Mesendoderm (in vitro differentiated cells): ENCODE results near the gene ACBD6.

Source experiments
- DNase-seq: peaks from one replicate; pipeline ENCODE4 v3.0.0; 2013
- H2AK5ac ChIP-seq: 2 replicates; pipeline ENCODE4 v1.6.1; 2013; ENCODE audit warnings: low read length, inconsistent platforms
- H2BK120ac ChIP-seq: 2 replicates; pipeline ENCODE4 v1.6.1; 2013; ENCODE audit warnings: low read depth, mild to moderate bottlenecking, low read length, moderate library complexity, mixed read lengths
- H2BK15ac ChIP-seq: replicated peaks from 2 replicates; pipeline ENCODE4 v1.6.1; 2013; ENCODE audit warnings: low read depth, mild to moderate bottlenecking, moderate library complexity
- H2BK5ac ChIP-seq: 2 replicates; pipeline ENCODE4 v1.6.1; 2013; ENCODE audit warnings: low read length, inconsistent platforms
- H3K18ac ChIP-seq: 2 replicates; pipeline ENCODE4 v1.6.1; 2013; ENCODE audit warnings: mild to moderate bottlenecking, low read length, mixed read lengths
- H3K23ac ChIP-seq: one replicate; pipeline ENCODE4 v1.6.1; 2013; ENCODE audit warnings: low read length
- H3K27ac ChIP-seq: 2 replicates; pipeline ENCODE4 v1.5.1; 2013; ENCODE audit warnings: low read depth, mild to moderate bottlenecking, inconsistent platforms, low read length, moderate library complexity
- H3K27me3 ChIP-seq: 2 replicates; pipeline ENCODE4 v1.6.1; 2013; ENCODE audit warnings: low read length, control low read depth, mild to moderate bottlenecking, inconsistent platforms; ENCODE audit not compliant: insufficient read depth, poor library complexity
- H3K36me3 ChIP-seq: 2 replicates; pipeline ENCODE4 v1.6.1; 2013; ENCODE audit warnings: low read length, inconsistent platforms; ENCODE audit not compliant: control insufficient read depth, insufficient read depth
- H3K4ac ChIP-seq: one replicate; pipeline ENCODE4 v1.6.1; 2013; ENCODE audit warnings: low read depth, mild to moderate bottlenecking, low read length, moderate library complexity
- H3K4me1 ChIP-seq: 2 replicates; pipeline ENCODE4 v1.6.1; 2013; ENCODE audit warnings: low read depth, low read length, inconsistent platforms; ENCODE audit not compliant: control insufficient read depth
- H3K4me2 ChIP-seq: 2 replicates; pipeline ENCODE4 v1.6.1; 2013; ENCODE audit warnings: low read length
- H3K4me3 ChIP-seq: 2 replicates; pipeline ENCODE4 v1.5.1; 2013; ENCODE audit warnings: mild to moderate bottlenecking, low read length
- H3K56ac ChIP-seq: one replicate; pipeline ENCODE4 v1.6.1; 2013; ENCODE audit warnings: low read length
- H3K79me1 ChIP-seq: 2 replicates; pipeline ENCODE4 v1.6.1; 2013; ENCODE audit warnings: low read length, inconsistent platforms
- H3K79me2 ChIP-seq: 2 replicates; pipeline ENCODE4 v1.6.1; 2013; ENCODE audit warnings: mild to moderate bottlenecking, low read length; ENCODE audit not compliant: control insufficient read depth, insufficient read depth
- H3K9ac ChIP-seq: 2 replicates; pipeline ENCODE4 v1.6.1; 2013; ENCODE audit warnings: low read length, inconsistent platforms
- H4K5ac ChIP-seq: one replicate; pipeline ENCODE4 v1.6.1; 2013; ENCODE audit warnings: low read length
- H4K8ac ChIP-seq: one replicate; pipeline ENCODE4 v1.6.1; 2013; ENCODE audit warnings: low read depth, mild to moderate bottlenecking, control low read depth, low read length, moderate library complexity
- WGBS: extraction: QIAGEN DNeasy Blood & Tissue Kit; methylation state at CpG from one replicate; pipeline ENCODE4 v1.1.7; 2013; ENCODE audit warnings: low lambda C conversion rate, missing lambda C conversion rate; ENCODE audit not compliant: insufficient coverage; ENCODE audit errors: extremely low coverage; 5-methylcytosine and 5-hydroxymethylcytosine counted together

Gene ACBD6

DNA sequence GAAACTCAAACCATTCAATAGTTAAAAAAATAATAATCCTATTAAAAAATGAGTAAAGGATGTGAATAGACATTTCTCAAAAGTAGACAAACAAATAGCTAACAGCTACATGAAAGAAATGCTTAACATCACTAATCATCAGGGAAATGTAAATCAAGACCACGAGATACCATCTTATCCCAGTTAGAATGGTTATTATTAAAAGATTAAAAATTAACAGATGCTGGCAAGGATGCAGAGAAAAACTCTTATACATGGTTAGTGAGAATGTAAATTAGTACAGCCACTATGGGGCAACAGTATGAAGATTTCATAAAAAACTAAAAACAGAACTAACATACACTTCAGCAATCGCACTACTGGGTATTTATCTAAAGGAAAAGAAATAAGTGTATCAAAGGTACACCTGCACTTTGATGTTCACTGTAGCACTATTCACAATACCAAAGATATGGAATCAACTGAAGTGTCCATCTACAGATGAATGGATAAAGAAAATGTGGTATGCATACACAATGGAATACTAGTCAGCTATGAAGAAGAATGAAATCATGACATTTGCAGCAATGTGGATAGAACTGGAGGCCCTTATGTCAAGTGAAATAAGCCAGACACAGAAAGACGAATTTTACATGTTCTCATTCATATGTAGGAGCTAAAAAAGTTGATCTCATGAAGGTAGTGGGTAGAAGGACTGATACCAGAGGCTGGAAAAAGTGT lies 117.9 kb downstream of the ACBD6 start:
- no CpG with 5 or more reads among the region's 3 CpGs for WGBS
- H3K36me3 ChIP-seq = no peaks in the 10 kb centered on the region
- no peak overlapping the region for H4K8ac ChIP-seq

DNA sequence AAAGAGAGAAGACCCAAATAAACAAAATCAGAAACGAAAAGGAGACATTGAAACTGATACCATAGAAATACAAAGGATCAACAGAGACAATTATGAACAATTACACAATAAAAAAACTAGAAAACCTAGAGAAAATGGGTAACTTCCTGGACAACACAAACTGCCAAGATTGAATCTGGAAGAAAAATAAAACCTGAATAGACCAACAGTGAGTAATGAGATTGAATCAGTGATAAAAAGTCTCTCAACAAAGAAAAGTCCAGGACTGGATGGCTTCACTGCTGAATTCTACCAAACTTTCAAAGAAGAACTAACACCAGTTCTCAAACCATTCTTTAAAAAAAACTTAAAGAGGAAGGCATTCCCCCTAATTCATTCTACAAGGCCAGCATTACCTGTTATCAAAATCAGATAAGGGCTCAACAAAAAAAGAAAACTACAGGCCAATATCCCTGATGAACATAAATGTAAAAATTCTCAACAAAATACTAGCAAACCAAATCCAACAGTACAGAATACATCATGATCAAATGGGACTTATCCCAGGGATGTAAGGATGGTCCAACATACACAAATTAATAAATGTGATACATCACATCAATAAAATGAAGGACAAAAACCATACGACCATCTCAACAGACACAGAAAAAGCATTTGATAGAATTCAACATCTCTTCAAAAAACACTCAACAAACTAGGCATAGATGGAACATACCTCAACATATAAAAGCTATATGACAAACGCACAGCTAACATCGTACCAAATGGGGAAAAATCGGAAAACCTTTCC lies 119.9 kb downstream of the ACBD6 start:
- Histone ChIP-seq H3K36me3 (no peaks in the 10 kb centered on the region), H3K27me3 (no peaks in the 10 kb centered on the region), H3K4ac (no peak overlapping the region), H3K27ac (no peak overlapping the region), H4K8ac (no peak overlapping the region), H3K18ac (no peak overlapping the region), H4K5ac (no peak overlapping the region), H3K79me2 (peaks cover 3% of the 10 kb centered on the region), H2BK120ac (no peak overlapping the region), H2BK5ac (no peak overlapping the region), H3K4me2 (no peak overlapping the region), H3K9ac (no peak overlapping the region), H3K56ac (no peak overlapping the region), H2AK5ac (no peak overlapping the region), H3K4me3 (no peak overlapping the region), H3K79me1 (peaks cover 7% of the 10 kb centered on the region), H3K23ac (no peak overlapping the region), H3K4me1 (no peaks in the 10 kb centered on the region), H2BK15ac (no peak overlapping the region)
- no peak for DNase-seq
- no CpG with 5 or more reads among the region's 5 CpGs for WGBS

More for the DNA sequence above, 117.9 kb downstream of the ACBD6 start:
- no peak overlapping the region for H2BK5ac ChIP-seq
- H3K23ac ChIP-seq = no peak overlapping the region
- H3K18ac ChIP-seq = no peak overlapping the region
- peaks cover 2% of the 10 kb centered on the region for H3K79me1 ChIP-seq
- no peak overlapping the region for H2AK5ac ChIP-seq
- peaks cover 3% of the 10 kb centered on the region for H3K79me2 ChIP-seq
- H3K4ac ChIP-seq = no peak overlapping the region
- no peak for DNase-seq
- no peak overlapping the region for H3K27ac ChIP-seq
- no peaks in the 10 kb centered on the region for H3K4me1 ChIP-seq
- no peak overlapping the region for H2BK15ac ChIP-seq
- no peaks in the 10 kb centered on the region for H3K27me3 ChIP-seq
- H3K4me2 ChIP-seq = no peak overlapping the region
- no peak overlapping the region for H4K5ac ChIP-seq
- H3K9ac ChIP-seq = no peak overlapping the region
- H3K4me3 ChIP-seq = no peak overlapping the region
- no peak overlapping the region for H3K56ac ChIP-seq
- no peak overlapping the region for H2BK120ac ChIP-seq

DNA sequence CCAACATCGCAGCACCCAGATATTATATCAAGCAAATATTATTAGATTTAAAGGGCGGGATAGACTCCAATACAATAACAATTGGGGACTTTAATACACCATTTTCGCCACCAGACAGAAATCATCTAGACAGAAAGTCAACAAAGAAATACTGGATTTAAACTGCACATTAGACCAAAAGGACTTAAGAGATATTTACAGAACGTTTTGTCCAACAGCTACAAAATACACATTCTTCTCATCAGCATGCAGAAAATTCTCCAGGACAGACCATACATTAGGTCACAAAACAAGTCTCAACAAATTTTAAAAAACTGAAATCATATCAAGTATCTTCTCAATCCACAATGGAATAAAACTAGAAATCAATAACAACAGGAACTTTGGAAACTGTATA lies 121.2 kb downstream of the ACBD6 start:
- H3K23ac ChIP-seq = no peak overlapping the region
- H2BK15ac ChIP-seq = no peak overlapping the region
- H3K18ac ChIP-seq = no peak overlapping the region
- DNase-seq = no peak
- H3K4me3 ChIP-seq = no peak overlapping the region
- WGBS = no CpG with 5 or more reads among the region's 4 CpGs
- H2AK5ac ChIP-seq = no peak overlapping the region
- peaks cover 7% of the 10 kb centered on the region for H3K79me1 ChIP-seq
- H3K4me2 ChIP-seq = no peak overlapping the region
- no peaks in the 10 kb centered on the region for H3K27me3 ChIP-seq
- no peak overlapping the region for H3K9ac ChIP-seq
- H2BK120ac ChIP-seq = no peak overlapping the region
- no peaks in the 10 kb centered on the region for H3K4me1 ChIP-seq
- no peak overlapping the region for H2BK5ac ChIP-seq
- H4K8ac ChIP-seq = no peak overlapping the region
- H3K79me2 ChIP-seq = peaks cover 3% of the 10 kb centered on the region
- H4K5ac ChIP-seq = no peak overlapping the region
- no peak overlapping the region for H3K4ac ChIP-seq
- no peak overlapping the region for H3K27ac ChIP-seq
- H3K36me3 ChIP-seq = no peaks in the 10 kb centered on the region
- no peak overlapping the region for H3K56ac ChIP-seq

DNA sequence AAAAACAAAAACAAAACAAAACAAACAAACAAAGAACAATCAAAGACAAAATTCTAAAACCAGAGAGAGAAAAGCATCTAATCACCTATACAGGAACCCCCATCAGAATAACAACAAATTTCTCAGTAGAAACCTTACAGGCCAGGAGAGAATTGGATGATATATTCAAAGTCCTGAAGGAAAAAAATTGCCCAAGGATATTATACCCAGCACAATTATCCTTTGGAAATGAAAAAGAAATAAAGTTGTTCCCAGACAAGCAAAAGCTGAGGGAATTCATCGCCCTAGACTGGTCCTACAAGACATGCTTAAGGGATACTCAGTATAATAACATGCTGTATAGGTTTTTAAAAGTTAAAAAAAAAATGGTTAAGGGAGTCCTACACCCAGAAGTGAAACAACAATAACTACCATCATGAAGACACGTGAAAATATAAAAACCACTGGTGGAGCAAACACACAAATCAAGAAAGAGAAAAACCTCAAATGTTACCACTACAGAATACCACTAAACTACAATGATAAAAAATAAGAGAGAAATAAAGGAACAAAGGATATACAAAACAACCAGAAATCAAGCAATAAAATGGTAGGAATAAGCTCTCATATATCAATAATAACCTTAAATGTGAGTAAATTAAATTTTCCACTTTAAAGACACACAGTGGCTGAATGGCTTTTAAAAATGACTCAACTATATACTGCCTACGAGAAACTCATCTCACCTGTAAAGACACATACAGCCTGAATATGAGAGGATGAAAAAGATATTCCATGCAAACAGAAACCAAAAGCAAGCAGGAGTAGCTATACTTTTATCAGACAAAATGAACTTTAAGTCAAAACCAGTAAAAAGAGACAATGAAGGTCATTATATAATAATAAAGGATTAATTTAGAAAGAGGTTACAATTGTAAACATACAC lies 121.9 kb downstream of the ACBD6 start:
- no peaks in the 10 kb centered on the region for H3K4me1 ChIP-seq
- H3K79me1 ChIP-seq = peaks cover 7% of the 10 kb centered on the region
- no peak overlapping the region for H3K4me2 ChIP-seq

DNA sequence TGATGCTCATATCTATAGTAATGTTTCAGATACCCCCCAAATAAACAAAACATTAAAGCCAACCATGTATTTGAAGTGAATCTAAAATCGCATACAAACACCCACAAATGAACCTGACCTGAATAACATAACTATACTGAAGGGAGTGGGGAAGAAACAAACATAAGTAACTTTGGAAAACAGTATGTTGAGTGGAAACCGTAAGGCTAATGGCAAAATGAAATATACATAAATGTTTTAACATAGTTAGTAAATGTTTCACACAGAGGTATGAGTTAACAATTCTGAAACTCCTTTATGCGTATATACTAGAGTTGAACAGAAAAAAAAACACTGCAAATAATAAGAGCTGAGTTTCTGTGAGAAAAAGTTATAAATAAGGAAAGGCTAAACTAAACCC lies 125.6 kb downstream of the ACBD6 start:
- H4K8ac ChIP-seq = no peak overlapping the region
- H4K5ac ChIP-seq = no peak overlapping the region
- no peaks in the 10 kb centered on the region for H3K4me1 ChIP-seq
- H2BK120ac ChIP-seq = no peak overlapping the region
- H3K23ac ChIP-seq = no peak overlapping the region
- no peaks in the 10 kb centered on the region for H3K36me3 ChIP-seq
- peaks cover 3% of the 10 kb centered on the region for H3K79me2 ChIP-seq
- no peak for DNase-seq
- H3K79me1 ChIP-seq = peaks cover 9% of the 10 kb centered on the region
- no peak overlapping the region for H3K18ac ChIP-seq
- no peak overlapping the region for H2AK5ac ChIP-seq
- H3K4me3 ChIP-seq = no peak overlapping the region
- no peak overlapping the region for H3K9ac ChIP-seq
- H3K4ac ChIP-seq = no peak overlapping the region
- no peak overlapping the region for H3K27ac ChIP-seq
- H2BK15ac ChIP-seq = no peak overlapping the region
- H2BK5ac ChIP-seq = no peak overlapping the region
- 100% methylated on average over 1 of the region's 3 CpGs for WGBS
- H3K56ac ChIP-seq = no peak overlapping the region
- no peak overlapping the region for H3K4me2 ChIP-seq
- H3K27me3 ChIP-seq = no peaks in the 10 kb centered on the region

More for the DNA sequence above, 121.9 kb downstream of the ACBD6 start:
- no peak overlapping the region for H3K23ac ChIP-seq
- no peak overlapping the region for H4K8ac ChIP-seq
- no peak overlapping the region for H3K4ac ChIP-seq
- no peak overlapping the region for H2BK15ac ChIP-seq
- H2BK120ac ChIP-seq = no peak overlapping the region
- H3K79me2 ChIP-seq = peaks cover 3% of the 10 kb centered on the region
- H2BK5ac ChIP-seq = no peak overlapping the region
- H3K4me3 ChIP-seq = no peak overlapping the region
- H3K56ac ChIP-seq = no peak overlapping the region
- H3K27ac ChIP-seq = no peak overlapping the region
- no peaks in the 10 kb centered on the region for H3K27me3 ChIP-seq
- no peak overlapping the region for H2AK5ac ChIP-seq
- H3K9ac ChIP-seq = no peak overlapping the region
- H3K18ac ChIP-seq = no peak overlapping the region
- WGBS = no CpG with 5 or more reads among the region's 3 CpGs
- no peak for DNase-seq
- no peaks in the 10 kb centered on the region for H3K36me3 ChIP-seq
- H4K5ac ChIP-seq = no peak overlapping the region
